C4-2B (cell line): ENCODE data around the gene HES5.

Source experiments
- ZFX ChIP-seq: fragments of 450-650 bp; IDR thresholded peaks from 2 replicates; pipeline ENCODE4 v1.6.1; 2017
- TF ChIP-seq, protein P1 (sequence below): fragments of 450-650 bp; conservative IDR thresholded peaks from 2 replicates; pipeline ENCODE4 v1.5.1; 2017; ENCODE audit warnings: mild to moderate bottlenecking

DNA sequence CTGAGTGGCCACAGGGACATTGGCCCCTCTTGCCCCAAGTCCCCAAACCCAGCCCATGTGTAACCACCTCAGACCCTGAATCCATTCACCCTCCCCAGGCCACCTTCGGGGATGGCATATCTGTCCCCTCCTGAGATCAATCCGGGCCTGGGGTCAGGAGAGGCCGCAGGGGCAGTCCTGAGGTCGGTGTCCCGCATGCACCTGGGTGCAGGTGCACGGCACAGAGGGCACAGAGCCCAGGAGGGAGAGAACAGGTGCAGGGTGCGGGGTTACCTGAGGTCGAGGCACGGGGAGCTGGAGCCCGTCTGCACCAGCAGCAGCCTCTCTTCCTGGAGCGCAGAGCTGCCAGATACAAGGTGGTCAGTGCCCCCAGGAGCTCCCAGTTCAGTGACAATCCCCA is 20.5 kb downstream of the HES5 start:
- TF ChIP-seq, protein P1, sequence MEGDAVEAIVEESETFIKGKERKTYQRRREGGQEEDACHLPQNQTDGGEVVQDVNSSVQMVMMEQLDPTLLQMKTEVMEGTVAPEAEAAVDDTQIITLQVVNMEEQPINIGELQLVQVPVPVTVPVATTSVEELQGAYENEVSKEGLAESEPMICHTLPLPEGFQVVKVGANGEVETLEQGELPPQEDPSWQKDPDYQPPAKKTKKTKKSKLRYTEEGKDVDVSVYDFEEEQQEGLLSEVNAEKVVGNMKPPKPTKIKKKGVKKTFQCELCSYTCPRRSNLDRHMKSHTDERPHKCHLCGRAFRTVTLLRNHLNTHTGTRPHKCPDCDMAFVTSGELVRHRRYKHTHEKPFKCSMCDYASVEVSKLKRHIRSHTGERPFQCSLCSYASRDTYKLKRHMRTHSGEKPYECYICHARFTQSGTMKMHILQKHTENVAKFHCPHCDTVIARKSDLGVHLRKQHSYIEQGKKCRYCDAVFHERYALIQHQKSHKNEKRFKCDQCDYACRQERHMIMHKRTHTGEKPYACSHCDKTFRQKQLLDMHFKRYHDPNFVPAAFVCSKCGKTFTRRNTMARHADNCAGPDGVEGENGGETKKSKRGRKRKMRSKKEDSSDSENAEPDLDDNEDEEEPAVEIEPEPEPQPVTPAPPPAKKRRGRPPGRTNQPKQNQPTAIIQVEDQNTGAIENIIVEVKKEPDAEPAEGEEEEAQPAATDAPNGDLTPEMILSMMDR: no peak
- TF ChIP-seq ZFX: no peak
